CD4-positive, alpha-beta T cell treated with Interleukin-10 for 1 hour (primary cell): ENCODE results near the gene CXCR6.
"Not testable (repeated sequence)": the region's sequence is repeated elsewhere in the genome, so short reads cannot be mapped to it uniquely, and the experiment has no call there.

Experiments used
- DNase-seq: peaks from one replicate; pipeline ENCODE4 v3.0.0-alpha.2; 2020

CXCR6 gene

GRCh38 chr3:45992133-45992729 is 49.0 kb downstream of the CXCR6 start:
- no peak for DNase-seq

DNA sequence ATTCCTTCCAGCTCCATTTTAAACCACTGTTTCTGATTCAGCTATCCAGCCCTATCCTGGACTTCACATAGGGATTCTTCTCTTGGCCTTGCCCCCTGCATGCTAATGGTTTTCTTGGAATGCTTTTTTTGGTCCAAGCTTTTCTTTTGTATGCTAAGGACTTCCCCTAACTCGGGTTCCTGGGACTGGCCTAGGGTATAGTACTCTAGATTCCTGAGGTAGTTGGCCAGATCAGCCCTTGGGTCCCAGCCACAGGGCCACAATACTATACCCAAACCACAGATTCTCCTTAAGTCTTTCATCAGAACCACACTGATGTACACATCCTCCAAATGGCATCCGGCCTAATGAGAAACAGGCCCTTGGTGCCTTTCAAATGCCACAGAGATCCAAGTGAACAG is 49.6 kb downstream of the CXCR6 start:
- peak; percentile 22 for DNase-seq

DNA sequence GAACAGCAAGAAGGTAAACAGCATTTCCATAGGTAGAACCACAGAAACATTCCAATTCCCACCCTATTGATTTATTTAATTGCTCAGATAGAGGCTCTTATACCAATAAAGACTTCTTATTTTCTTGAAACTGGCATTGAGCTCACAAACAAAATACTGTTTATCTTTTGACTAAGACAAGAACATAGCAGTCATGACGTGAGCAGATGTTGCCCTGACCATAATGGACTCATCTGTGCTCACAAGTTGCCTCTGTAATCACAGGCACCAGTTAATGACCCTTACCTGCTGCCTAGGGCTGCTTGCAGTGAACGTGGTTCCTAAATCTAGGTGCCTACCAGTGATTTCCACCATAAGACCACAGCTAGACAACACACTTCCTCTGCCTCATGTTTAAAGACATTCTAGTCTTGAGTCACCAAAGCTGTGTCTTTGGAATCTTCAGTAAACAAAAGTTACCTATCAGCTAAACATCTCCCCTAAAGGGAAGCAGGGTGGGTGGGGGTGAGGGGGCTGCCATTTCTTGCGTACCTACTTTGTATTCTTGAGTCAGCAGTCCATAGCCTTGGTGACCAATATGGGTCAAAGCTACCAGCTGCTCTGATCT is 50.3 kb downstream of the CXCR6 start:
- DNase-seq = peak; percentile 55

DNA sequence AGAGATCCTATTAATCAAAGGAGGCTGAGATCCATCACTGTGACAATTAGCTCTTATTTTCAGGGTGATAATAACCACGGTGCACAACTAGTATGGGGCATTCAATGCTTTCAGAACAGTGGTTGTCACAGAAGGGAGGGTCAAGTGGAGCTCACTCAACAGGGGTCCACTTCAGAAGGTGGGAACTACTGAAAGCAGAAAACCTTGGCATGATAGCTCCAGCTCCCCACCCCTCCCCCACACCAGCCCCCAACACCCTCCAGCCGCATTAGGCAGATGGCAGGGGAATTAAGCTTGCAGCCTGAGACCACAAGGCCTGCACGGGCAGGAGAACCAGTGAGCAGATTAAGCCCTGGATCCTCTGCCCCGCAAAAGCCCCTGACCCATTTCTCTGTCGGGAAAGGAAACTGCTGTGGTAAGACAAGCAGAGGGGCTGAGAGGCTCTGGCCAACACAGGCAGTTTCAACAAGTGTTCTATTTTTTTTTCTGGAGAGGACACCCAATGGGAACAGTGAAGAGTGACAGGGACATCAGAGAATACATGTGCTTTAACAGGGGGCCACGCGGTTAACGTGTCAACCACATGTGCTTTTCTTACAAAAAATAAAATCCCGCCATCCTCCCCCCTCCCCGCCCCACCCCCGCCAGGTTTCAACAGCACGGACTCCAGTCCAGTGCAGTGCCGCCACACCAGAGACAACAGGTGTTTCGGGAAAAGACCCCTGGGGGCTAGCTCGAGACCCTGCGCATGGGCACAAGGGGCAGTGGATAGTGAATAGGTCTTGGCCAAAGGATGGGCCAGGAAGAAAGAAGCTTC is 51.4 kb downstream of the CXCR6 start:
- peak; percentile 70 for DNase-seq

GRCh38 chr3:45995236-45996192 is 52.2 kb downstream of the CXCR6 start, which contains the start of gene FYCO1:
FYCO1 (minus strand) TSS chr3:45995824; CDS start chr3:45984910, 10,914 bp downstream.
- DNase-seq = peak; percentile 90

GRCh38 chr3:45997499-45997898 is 54.2 kb downstream of the CXCR6 start:
- not testable (repeated sequence) for DNase-seq

GRCh38 chr3:45997942-45998341 is 54.7 kb downstream of the CXCR6 start:
- no peak for DNase-seq
